Adrenal gland (tissue), 5 donors: ENCODE results near the gene HERC6.

Experiments used
- CTCF ChIP-seq, 6 experiments: fragments of 450-650 bp in 4 of 6; fragments of 200-600 bp in 2 of 6; sonication (generic) in 1 of 6; IDR thresholded peaks; 1 replicate in 5 of 6; 2 replicates in 1 of 6; pipeline versions ENCODE4 v1.5.1 to v1.8.0; 2016 to 2021; ENCODE audit warnings: antibody characterized with exemption in 6 of 6, mild to moderate bottlenecking in 2 of 6, moderate library complexity in 1 of 6
- POLR2A ChIP-seq, 2 donors: fragments of 450-650 bp; IDR thresholded peaks; one replicate each; pipeline ENCODE4 v1.6.1; 2017; ENCODE audit warnings: antibody characterized with exemption in 2 of 2, mild to moderate bottlenecking in 2 of 2, moderate library complexity in 1 of 2
- donor health status: DM: no; HTN: no; CAD: no.

- TF ChIP-seq CTCF (IDR thresholded peaks at IDR 0.05), result no peak
- no peak for TF ChIP-seq POLR2A (IDR thresholded peaks at IDR 0.05)
These were observed 63.0 kb downstream of the HERC6 start for GRCh38 chr4:88441696-88442095.
